Body of pancreas (tissue), 4 donors: ENCODE results near the gene NCF4. TPM values are rescaled to one million over a fixed set of nuclear protein-coding genes. Genes with fewer than 3 reads are reported as not detected.

Source experiments
- ATAC-seq: fragments of 150-250 bp; one replicate; pipeline ENCODE4 v1.9.1; 2016
- DNase-seq, 4 donors: peaks; one replicate each; pipeline ENCODE4 v3.0.0-alpha.2; 2019
- H3K27ac ChIP-seq, 4 donors: fragments of 200-600 bp; sonication (generic); 1 replicate in 3 of 4; 2 replicates in 1 of 4; pipeline versions ENCODE4 v1.5.1 to v1.6.1; 2016 to 2019; ENCODE audit warnings: mild to moderate bottlenecking in 1 of 4, mixed read lengths in 1 of 4, moderate library complexity in 1 of 4
- H3K27me3 ChIP-seq, 2 donors: fragments of 200-600 bp; sonication (generic); one replicate each; pipeline ENCODE4 v1.6.0; 2016; ENCODE audit warnings: mild to moderate bottlenecking in 1 of 2
- H3K36me3 ChIP-seq, 2 donors: fragments of 200-600 bp; sonication (generic); replicated peaks in 1 of 2; 2 replicates each; pipeline ENCODE4 v1.5.1; 2016; ENCODE audit warnings: low read depth in 2 of 2; ENCODE audit not compliant: insufficient read depth in 1 of 2
- H3K4me1 ChIP-seq: fragments of 200-600 bp; sonication (generic); one replicate; pipeline ENCODE4 v1.6.0; 2016
- H3K4me3 ChIP-seq, 2 donors: fragments of 200-600 bp; sonication (generic); 1 replicate in 1 of 2; 2 replicates in 1 of 2; pipeline ENCODE4 v1.5.1; 2016 to 2019
- H3K9me3 ChIP-seq, 3 donors: fragments of 200-600 bp; sonication (generic); 1 replicate in 2 of 3; 2 replicates in 1 of 3; pipeline ENCODE4 v1.5.1; 2016
- CTCF ChIP-seq, 7 experiments: fragments of 450-650 bp in 4 of 7; fragments of 200-600 bp in 3 of 7; sonication (generic) in 3 of 7; IDR thresholded peaks; one replicate each; pipeline ENCODE4 v1.5.1; 2016 to 2019; ENCODE audit warnings: antibody characterized with exemption in 7 of 7
- POLR2A ChIP-seq, 3 donors: fragments of 450-650 bp; IDR thresholded peaks; one replicate each; pipeline ENCODE4 v1.6.1; 2016; ENCODE audit warnings: antibody characterized with exemption in 3 of 3, mild to moderate bottlenecking in 2 of 3
- WGBS, 2 donors: methylation state at CpG; one replicate each; pipeline ENCODE4 v1.1.5; 2017; 5-methylcytosine and 5-hydroxymethylcytosine counted together
- intact Hi-C: fragments of 100-400 bp; cut with DNase I; formaldehyde crosslinking; loops from one replicate; pipeline ENCODE4 v1.15.1; 2023
- total RNA-seq, 2 donors: library from RNA; depleted of rRNA; stranded (reverse); fragments of >200 nt; gene quantifications; one replicate each; pipeline ENCODE4 v1.1.0, GENCODE V29; 2016

NCF4 gene
- total RNA-seq, 2 donors from 2014 or later, result 5.9 to 6.0 TPM

GRCh38 chr22:36894266-36894665 is 33.5 kb downstream of the NCF4 start:
- no peaks in the 10 kb centered on the region for H3K27me3 ChIP-seq
- H3K4me1 ChIP-seq, result peaks cover under 1% of the 10 kb centered on the region
- H3K4me3 ChIP-seq, result no peak overlapping the region
- intact Hi-C loops, result no loop called here
- no peaks in the 10 kb centered on the region for H3K36me3 ChIP-seq
- DNase-seq, result no peak
- ATAC-seq, result no peak
- 79 to 100% methylated on average over 1 of the region's 1 CpG for WGBS, 2 donors
- H3K27ac ChIP-seq, result no peak overlapping the region
- TF ChIP-seq CTCF (IDR thresholded peaks at IDR 0.05) (no peak), POLR2A (IDR thresholded peaks at IDR 0.05) (no peak)
- no peaks in the 10 kb centered on the region for H3K9me3 ChIP-seq

- Histone ChIP-seq H3K4me3 (no peak overlapping the region), H3K27me3 (no peaks in the 10 kb centered on the region), H3K27ac (no peak overlapping the region), H3K4me1 (peaks cover 7% of the 10 kb centered on the region), H3K9me3 (no peaks in the 10 kb centered on the region), H3K36me3 (no peaks in the 10 kb centered on the region)
- TF ChIP-seq CTCF (IDR thresholded peaks at IDR 0.05) (no peak), POLR2A (IDR thresholded peaks at IDR 0.05) (no peak)
- intact Hi-C loops, result no loop called here
- 57 to 70% methylated on average over 2 to 3 of the region's 3 CpGs for WGBS, 2 donors
- DNase-seq, result no peak
- ATAC-seq, result no peak
Observed at GRCh38 chr22:36897611-36898010, 36.8 kb downstream of the NCF4 start.

DNA sequence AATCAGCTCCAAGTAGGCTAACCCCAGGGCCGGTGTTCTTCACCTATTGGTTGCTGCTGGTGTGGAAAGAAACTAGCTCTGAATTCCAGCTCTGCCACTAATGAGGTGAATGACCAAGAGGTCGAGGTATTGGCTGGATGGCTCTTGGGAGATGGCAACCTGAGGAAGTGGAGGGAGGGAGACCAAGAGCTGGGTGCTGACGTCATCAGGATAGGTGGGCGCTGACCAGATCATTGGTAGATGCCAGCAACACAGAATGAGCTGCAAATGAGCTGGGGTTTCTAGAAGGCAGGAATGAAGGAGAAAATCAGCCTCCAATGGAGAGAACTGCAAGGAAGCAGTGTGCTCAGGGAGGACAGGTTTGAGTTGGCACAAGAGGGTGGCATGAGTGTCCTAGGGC is 37.9 kb downstream of the NCF4 start:
- intact Hi-C loops, result no loop called here
- TF ChIP-seq POLR2A (IDR thresholded peaks at IDR 0.05), result no peak
- TF ChIP-seq CTCF (IDR thresholded peaks at IDR 0.05), result no peak
- Histone ChIP-seq H3K36me3 (no peaks in the 10 kb centered on the region), H3K27ac (no peak overlapping the region), H3K9me3 (no peaks in the 10 kb centered on the region), H3K4me3 (no peak overlapping the region), H3K27me3 (no peaks in the 10 kb centered on the region), H3K4me1 (peaks cover 7% of the 10 kb centered on the region)
- DNase-seq, result no peak
- no peak for ATAC-seq
- 80 to 86% methylated on average over 4 of the region's 4 CpGs for WGBS, 2 donors

GRCh38 chr22:36899498-36899897 is 38.7 kb downstream of the NCF4 start:
- no peaks in the 10 kb centered on the region for H3K9me3 ChIP-seq
- TF ChIP-seq CTCF (IDR thresholded peaks at IDR 0.05) (no peak), POLR2A (IDR thresholded peaks at IDR 0.05) (no peak)
- DNase-seq, result peak; percentile 40 to 72 (median 56)
- WGBS, 2 donors, result 38 to 50% methylated on average over 1 of the region's 1 CpG
- intact Hi-C loops, result no loop called here
- H3K27ac ChIP-seq, result no peak overlapping the region
- ATAC-seq, result peak; percentile 38
- H3K36me3 ChIP-seq, result no peaks in the 10 kb centered on the region
- no peak overlapping the region for H3K4me3 ChIP-seq
- peaks cover 7% of the 10 kb centered on the region for H3K4me1 ChIP-seq
- no peaks in the 10 kb centered on the region for H3K27me3 ChIP-seq

GRCh38 chr22:36900225-36900624 is 39.4 kb downstream of the NCF4 start:
- intact Hi-C loops, result no loop called here

More at GRCh38 chr22:36900225-36900624, 39.4 kb downstream of the NCF4 start:
- DNase-seq, result no peak
- no peaks in the 10 kb centered on the region for H3K9me3 ChIP-seq
- no peak for TF ChIP-seq CTCF (IDR thresholded peaks at IDR 0.05)
- no peak for TF ChIP-seq POLR2A (IDR thresholded peaks at IDR 0.05)
- no peak for ATAC-seq
- no peaks in the 10 kb centered on the region for H3K27me3 ChIP-seq
- H3K36me3 ChIP-seq, result no peaks in the 10 kb centered on the region
- 77 to 81% methylated on average over 2 of the region's 2 CpGs for WGBS, 2 donors
- H3K4me3 ChIP-seq, result no peak overlapping the region
- H3K27ac ChIP-seq, result no peak overlapping the region
- H3K4me1 ChIP-seq, result peaks cover 7% of the 10 kb centered on the region
